Measurements from ENCODE around the gene OSBP2. TPM values are rescaled to one million over a fixed set of nuclear protein-coding genes. Genes with fewer than 3 reads are reported as not detected.

The OSBP2 gene
- total RNA-seq, 4 donors from 2014 or later: 0.66 to 2.4 (median 1.6) TPM

DNA sequence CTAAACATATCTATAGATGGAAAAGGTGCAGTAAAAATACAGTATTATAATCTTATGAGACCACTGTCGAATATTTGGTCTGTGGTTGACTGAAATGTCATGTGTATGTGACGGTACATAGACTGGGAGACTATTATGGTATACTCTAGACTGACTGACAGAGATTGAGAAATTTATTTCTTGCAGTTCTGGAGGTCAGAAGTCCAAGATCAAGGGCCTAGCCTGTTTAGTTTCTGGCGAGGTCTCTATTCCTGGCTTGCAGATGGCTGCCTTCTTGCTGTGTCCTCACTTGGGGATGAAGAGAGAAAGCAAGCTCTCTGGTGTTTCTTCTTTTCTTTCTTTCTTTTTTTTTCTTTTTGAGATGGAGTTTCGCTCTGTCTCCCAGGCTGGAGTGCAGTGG is 7.3 kb upstream of the OSBP2 start:
- TF ChIP-seq EP300 (IDR thresholded peaks at IDR 0.05) (no peak), POLR2A (IDR thresholded peaks at IDR 0.05) (no peak)
- TF ChIP-seq, protein P1, sequence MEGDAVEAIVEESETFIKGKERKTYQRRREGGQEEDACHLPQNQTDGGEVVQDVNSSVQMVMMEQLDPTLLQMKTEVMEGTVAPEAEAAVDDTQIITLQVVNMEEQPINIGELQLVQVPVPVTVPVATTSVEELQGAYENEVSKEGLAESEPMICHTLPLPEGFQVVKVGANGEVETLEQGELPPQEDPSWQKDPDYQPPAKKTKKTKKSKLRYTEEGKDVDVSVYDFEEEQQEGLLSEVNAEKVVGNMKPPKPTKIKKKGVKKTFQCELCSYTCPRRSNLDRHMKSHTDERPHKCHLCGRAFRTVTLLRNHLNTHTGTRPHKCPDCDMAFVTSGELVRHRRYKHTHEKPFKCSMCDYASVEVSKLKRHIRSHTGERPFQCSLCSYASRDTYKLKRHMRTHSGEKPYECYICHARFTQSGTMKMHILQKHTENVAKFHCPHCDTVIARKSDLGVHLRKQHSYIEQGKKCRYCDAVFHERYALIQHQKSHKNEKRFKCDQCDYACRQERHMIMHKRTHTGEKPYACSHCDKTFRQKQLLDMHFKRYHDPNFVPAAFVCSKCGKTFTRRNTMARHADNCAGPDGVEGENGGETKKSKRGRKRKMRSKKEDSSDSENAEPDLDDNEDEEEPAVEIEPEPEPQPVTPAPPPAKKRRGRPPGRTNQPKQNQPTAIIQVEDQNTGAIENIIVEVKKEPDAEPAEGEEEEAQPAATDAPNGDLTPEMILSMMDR (IDR thresholded peaks at IDR 0.05): no peak
- Histone ChIP-seq H3K4me3 (no peak overlapping the region), H3K9me3 (no peaks in the 10 kb centered on the region), H3K27me3 (no peaks in the 10 kb centered on the region), H3K4me1 (no peaks in the 10 kb centered on the region), H3K36me3 (no peaks in the 10 kb centered on the region), H3K27ac (no peak overlapping the region)
- 79 to 80% methylated on average over 4 of the region's 4 CpGs for WGBS, 2 donors
- no peak for DNase-seq (ENCODE audit: low spot score in 2 of 2)

DNA sequence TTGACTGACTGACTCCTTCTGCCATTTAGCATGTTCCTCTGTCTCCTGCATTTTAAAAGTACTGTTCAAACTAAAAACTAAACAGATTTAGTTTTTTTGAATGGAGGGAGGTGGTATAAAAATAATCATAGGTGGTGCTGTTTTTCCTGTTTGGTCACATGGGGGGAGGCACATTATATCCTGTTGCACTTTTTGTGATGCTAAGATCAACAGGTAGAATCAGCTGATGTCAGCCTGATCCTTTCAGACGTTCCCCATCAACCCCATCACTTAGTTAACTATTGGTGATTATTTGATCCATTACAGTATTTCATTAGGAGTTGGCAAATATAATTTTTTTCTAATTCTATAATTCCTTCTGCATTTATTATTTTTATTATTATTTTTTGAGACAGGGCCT is 5.1 kb upstream of the OSBP2 start:
- no peak overlapping the region for H3K27ac ChIP-seq
- no peaks in the 10 kb centered on the region for H3K27me3 ChIP-seq
- DNase-seq (ENCODE audit: low spot score in 2 of 2): no peak
- no peak overlapping the region for H3K4me3 ChIP-seq
- H3K4me1 ChIP-seq: peaks cover 0 to 5% (median 0%) of the 10 kb centered on the region in 4 donors
- H3K36me3 ChIP-seq: no peaks in the 10 kb centered on the region
- TF ChIP-seq EP300 (IDR thresholded peaks at IDR 0.05) (no peak), POLR2A (IDR thresholded peaks at IDR 0.05) (no peak)
- TF ChIP-seq, protein P1 (IDR thresholded peaks at IDR 0.05): no peak
- WGBS, 2 donors: 43 to 74% methylated on average over 1 of the region's 1 CpG
- no peaks in the 10 kb centered on the region for H3K9me3 ChIP-seq

- Histone ChIP-seq H3K27ac (no peak overlapping the region), H3K4me1 (peaks cover 0 to 16% (median 8%) of the 10 kb centered on the region in 4 donors), H3K9me3 (no peaks in the 10 kb centered on the region), H3K36me3 (no peaks in the 10 kb centered on the region), H3K4me3 (no peak overlapping the region), H3K27me3 (peaks cover 0 to 11% of the 10 kb centered on the region in 2 donors)
- DNase-seq (ENCODE audit: low spot score in 2 of 2): no peak
- 76 to 83% methylated on average over 1 of the region's 1 CpG for WGBS, 2 donors
- TF ChIP-seq, protein P1 (IDR thresholded peaks at IDR 0.05): no peak
- no peak for TF ChIP-seq POLR2A (IDR thresholded peaks at IDR 0.05)
- TF ChIP-seq EP300 (IDR thresholded peaks at IDR 0.05): no peak
Observed at GRCh38 chr22:30691204-30691603, 3.5 kb upstream of the OSBP2 start.

DNA sequence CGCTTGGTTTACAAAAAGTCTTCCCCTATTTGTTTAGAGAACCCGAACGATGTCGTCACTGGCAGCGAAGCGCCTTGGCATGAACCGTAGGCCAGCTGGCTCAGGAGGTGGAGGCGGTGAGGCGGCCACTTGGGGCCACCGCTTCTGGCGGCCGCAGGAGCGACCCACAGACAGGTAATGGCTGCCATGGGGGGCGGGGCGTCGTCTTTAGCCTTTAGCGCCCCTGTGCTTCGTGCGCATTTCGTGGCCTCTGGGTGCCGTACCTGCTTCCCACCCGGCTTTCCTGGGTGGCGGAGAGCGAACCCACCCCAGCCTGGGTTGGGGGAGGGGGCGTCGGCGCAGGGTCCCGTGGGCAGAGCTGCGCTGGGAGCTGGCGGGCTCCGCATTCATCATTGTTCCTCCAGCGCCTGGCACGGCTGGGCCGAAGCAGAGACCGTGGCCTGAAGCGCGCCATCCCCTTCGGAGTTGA is 469 bp upstream of the OSBP2 start:
- H3K4me3 ChIP-seq: peak overlapping the region; percentile 34 to 65 (median 54)
- H3K4me1 ChIP-seq: peaks cover 0 to 16% (median 8%) of the 10 kb centered on the region in 4 donors
- no peaks in the 10 kb centered on the region for H3K9me3 ChIP-seq
- peak overlapping the region in 2 of 4 donors; percentile 29 to 54 for H3K27ac ChIP-seq
- no peaks in the 10 kb centered on the region for H3K36me3 ChIP-seq
- TF ChIP-seq EP300 (IDR thresholded peaks at IDR 0.05) (no peak), POLR2A (IDR thresholded peaks at IDR 0.05) (no peak)
- DNase-seq (ENCODE audit: low spot score in 2 of 2): peak in 1 of 2 donors; percentile 5
- peaks cover 0 to 11% of the 10 kb centered on the region in 2 donors for H3K27me3 ChIP-seq
- 0 to 2% methylated on average over 17 to 30 of the region's 38 CpGs for WGBS, 2 donors

- H3K27me3 ChIP-seq: peaks cover 0 to 11% of the 10 kb centered on the region in 2 donors
- no peak overlapping the region for H3K27ac ChIP-seq
- H3K4me1 ChIP-seq: peaks cover 0 to 16% (median 8%) of the 10 kb centered on the region in 4 donors
- H3K9me3 ChIP-seq: no peaks in the 10 kb centered on the region
- TF ChIP-seq, protein P1 (IDR thresholded peaks at IDR 0.05): no peak
- TF ChIP-seq POLR2A (IDR thresholded peaks at IDR 0.05): no peak
- no peak for TF ChIP-seq EP300 (IDR thresholded peaks at IDR 0.05)
- H3K36me3 ChIP-seq: no peaks in the 10 kb centered on the region
- WGBS, 2 donors: 54 to 57% methylated on average over 14 of the region's 15 CpGs
- no peak for DNase-seq (ENCODE audit: low spot score in 2 of 2)
- peak overlapping the region; percentile 41 to 65 (median 56) for H3K4me3 ChIP-seq
Observed at GRCh38 chr22:30695351-30695851, 727 bp downstream of the OSBP2 start.

Data from tibial nerve (tissue), 4 donors.